SW480 (cell line): ENCODE measurements around the gene CREB5.

Source experiments
- DNase-seq: peaks from one replicate; pipeline ENCODE4 v3.0.0-alpha.2; 2016; ENCODE audit warnings: low spot score

The CREB5 gene

DNA sequence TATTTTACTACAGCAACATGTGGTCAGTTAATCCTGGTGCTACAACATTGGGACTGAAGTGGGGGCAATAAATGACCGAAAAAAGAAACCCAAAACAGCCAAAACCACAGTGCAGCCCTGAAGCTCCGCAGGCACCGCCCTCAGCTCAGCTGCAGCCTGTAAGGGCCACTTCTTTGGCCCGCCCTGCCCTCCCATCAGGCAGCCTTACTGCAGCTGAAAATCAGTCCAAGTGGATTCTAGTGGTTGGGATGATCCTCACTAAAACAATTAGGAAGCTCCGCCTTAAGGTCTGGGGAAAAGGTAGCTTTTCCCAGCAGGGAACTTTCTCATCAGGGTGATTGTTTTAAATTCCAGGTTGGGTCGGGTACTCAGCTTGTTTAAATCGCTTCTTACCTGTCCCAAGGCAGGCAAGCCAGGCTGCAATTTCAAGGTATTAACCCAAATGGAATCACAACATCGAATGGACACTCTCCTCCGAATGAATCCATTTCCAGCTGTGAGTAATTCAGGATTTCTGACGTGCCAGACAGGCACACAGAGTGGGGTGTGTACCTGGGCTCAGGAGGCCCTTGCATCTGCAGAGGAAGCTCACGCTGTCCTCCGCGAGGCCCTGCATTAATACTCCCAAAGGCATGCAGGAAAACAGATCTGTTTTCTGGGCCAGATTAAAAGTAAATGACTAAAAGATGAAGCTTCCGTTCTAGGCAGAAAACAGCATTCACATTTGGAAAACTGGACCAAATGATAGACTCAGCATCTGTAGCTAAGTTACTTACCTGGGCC lies 104.3 kb downstream of the CREB5 start:
- no peak for DNase-seq

DNA sequence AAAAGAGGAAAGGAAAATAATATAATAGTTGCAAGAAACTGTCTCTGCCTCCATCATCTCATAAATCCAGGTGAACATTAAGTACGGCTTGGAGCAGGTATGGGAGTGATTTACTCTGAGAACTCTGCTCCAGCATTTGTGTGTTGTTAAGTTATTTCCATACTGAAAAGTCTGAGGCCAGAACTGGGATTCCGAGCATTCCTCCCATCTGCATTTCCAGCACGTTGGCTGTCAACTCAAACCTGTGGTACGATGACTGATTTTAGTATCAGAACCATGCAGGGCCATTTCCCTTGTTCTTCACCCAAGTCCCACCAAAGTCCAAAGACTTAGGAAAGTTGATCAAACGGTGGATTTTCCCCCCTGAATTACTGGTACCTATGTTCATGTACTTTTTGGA lies 104.9 kb downstream of the CREB5 start:
- DNase-seq: no peak

DNA sequence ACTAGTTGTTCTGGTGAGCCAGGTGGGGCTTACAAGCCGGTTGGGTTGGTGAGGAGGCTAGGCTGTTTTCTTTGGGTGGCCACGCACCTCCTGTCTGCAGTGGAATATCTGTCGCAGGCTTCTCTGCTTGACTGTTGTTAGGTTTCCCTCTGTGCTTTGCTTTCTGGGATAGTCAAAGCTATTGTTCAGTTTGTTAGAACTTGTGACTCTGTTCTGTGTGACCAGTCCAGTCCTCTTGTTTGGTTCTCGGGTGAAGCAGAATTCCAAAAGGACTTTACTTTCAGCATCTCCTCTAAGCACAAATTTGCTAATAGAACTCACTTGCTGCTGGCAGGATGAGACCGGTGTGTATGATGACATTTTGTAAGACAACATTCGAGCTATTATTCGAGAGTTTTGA lies 105.3 kb downstream of the CREB5 start:
- DNase-seq: no peak

DNA sequence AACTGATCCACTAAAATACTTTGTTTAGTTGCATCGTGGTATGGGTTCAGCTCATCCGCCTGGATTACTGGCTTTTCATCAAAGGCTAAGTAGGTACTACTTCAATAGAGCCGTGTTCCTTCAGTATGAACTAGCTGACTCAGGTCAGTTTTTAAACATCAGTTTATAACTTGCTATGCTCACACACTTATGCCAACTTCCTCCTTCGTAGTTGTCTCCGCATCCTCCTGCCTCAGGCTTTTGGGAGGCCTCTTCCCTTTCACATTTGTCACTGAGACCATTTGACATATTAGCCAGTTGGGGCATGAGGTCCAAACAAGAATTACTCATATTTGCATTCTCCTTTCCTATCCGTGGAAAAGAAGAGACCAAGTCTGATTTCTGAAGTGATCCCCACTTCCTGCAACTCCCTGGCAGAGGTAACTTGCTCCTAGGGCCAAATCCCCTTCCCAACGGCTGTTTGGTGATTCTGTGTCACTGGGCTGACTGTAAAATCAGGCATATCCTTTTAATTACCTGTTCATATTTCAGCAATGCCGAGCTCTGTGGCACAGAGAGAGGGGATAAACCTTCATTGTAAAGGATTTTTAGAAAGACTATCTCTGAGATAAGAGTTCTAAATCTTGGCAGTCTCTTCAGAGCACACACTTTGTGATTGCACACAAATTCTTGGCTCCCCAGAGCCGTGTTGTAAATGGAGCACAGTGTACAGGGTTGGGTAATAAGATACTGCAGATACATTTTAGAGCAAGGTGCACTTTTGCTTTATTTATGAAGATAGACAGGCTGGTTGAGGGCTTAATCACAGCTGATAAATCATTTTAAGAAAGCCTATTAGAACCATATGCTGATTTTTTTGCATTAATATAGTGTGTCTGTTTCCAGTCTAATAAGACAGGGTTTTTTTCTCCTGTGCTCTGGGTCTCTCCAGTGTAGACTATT lies 108.0 kb downstream of the CREB5 start:
- no peak for DNase-seq

DNA sequence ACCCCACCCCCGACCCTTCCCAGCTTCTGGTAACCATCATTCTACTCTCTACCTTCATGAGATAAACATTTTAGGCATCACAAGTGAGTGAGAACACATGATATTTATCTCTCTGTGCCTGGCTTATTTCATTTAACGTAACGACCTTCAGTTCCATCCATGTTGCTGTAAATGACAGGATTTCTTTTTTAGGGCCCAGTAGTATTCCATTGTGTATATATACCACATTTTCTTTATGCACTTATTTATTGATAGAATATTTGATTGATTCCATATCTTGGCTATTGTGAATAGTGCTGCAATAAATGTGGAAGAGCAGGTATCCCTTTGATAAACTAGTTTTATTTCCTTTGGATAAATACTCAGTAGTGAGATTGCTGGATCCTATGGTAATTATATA lies 112.7 kb downstream of the CREB5 start:
- no peak for DNase-seq

DNA sequence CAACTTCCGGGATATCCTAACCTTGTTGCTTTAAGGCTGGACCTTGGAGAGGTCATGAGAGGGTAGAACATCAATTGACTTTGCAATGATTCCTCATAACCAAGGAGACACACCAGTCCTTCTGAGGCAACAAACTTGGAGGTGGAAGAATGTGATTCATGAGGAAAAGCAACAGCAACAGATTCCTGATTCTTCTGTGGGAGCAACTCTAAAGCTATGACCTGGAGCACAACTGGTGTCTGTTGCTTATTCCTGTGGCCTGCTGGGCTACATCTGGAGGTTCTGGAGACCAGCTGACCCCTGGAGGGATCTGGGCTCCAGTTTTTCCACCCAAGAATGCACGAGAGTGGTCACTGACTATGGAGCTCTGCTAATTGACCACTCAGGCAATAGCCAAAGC lies 116.6 kb downstream of the CREB5 start:
- DNase-seq: no peak

DNA sequence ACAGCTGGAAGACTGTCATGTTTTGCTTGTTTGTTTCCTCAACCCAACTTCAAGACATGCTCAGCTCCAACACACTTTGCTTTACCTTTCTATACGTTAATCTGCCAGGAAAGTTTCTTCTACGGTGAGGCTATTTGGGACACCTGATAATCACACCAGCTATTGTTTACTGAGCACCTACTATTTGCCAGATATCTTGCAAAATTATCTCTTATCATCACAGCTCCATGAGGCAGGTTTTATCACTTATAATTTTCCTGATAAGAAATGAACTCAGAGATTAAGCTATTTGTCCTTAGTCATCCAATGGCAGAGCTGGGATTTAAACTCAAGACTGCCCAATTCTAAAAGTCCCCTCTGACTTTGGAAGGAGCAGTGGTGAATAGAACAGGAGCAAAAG lies 117.4 kb downstream of the CREB5 start:
- DNase-seq: no peak

DNA sequence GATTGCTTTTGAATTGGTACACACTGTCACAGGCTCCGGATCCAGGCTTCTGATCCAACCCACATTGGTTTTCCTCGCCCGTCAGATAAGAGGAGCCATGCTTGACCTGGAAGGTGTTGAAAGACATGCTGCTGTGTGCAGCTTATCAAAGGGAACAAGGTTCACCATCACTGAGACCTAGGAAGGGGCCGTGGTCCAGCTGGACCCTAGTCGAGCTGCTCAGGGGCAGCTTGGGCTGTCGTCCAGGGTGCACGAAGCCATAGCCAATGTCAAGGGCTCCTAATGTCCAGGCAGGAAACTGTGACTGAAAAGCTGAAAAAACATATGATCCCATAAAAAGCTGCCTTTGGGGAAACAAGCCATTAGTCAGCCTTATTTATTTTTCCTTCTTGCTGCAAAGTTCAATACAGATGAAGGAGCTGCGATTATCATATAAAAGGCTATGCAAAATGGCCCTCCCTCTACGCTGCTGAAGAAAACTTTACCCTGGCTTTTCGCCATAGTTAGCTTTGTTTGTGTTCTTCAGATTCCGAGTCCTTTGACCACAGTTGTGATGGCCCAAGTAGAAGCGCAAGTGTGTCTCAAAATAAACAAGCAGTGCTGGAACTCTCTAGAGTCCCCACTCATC lies 118.0 kb downstream of the CREB5 start:
- no peak for DNase-seq

DNA sequence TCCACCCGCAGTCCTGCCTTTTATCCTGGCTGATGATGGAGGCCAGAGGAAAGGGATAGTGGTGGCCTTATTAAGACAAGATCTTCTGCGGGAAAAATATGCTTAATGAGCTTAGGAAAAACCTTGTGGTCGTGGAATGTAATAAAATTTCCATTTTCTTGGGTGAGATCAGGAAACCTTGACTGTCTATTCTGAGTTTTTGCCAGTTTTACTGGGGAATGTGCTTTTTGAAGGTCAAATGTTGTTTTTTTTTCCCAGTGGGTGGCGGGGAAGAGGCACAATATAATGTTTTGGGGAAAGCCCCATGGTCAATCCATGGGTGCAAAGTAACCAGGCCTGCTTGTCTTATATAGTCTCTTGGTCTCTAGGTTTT lies 118.5 kb downstream of the CREB5 start:
- DNase-seq: no peak

DNA sequence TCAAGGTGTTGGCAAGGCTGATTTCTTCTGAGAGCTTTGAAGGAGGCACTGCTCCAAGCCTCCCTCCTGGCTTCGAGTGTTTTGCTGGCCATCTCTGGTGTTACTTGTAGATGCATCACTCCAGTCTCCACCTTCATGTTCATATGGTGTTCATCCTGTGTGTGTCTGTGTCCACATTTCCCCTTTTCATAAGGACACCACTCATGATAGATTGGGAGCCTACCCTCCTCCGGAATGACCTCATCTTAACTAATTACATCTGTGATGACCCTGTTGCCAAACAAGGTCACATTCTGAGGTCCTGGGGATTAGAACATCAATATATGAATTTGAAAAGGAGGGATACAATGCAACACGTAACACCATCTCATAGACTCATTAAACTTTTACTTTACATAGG lies 119.0 kb downstream of the CREB5 start:
- no peak for DNase-seq

DNA sequence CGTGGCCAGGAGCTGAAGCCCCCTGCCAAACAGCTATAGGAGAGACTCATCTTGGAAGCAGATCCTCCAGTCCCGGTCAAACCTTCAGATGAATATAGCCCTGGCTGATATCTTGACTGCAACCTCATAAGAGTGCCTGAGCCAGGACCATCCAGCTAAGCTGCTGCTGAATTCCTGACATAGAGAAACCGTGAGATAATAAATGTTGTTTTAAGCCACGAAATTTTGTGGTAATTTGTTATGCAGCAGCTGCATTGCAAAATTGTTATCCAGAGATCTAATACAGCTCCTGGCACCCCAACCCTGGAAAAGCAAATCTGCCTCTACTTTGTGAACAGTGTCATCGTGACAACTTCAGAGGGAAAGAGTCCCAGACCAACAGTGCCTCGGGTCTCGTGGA lies 119.9 kb downstream of the CREB5 start:
- no peak for DNase-seq

DNA sequence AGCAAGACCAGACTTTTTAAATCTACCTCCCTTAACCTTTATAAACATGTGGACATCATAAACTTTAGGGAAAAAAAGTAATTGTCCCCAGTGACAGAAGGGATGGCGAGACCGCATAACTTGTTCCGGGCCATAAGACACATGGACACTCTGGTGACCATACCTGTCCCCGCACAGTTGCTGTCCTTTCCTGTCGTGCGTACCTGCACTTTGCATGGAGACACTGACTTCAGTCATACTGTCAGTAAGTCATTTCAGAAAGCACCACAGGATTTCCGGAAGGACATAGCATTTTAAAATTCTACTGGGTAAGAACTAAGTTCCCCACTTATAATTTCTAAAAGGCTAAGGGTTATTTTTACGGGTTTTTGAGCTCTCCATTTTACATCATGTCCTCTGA lies 120.9 kb downstream of the CREB5 start:
- DNase-seq: no peak

DNA sequence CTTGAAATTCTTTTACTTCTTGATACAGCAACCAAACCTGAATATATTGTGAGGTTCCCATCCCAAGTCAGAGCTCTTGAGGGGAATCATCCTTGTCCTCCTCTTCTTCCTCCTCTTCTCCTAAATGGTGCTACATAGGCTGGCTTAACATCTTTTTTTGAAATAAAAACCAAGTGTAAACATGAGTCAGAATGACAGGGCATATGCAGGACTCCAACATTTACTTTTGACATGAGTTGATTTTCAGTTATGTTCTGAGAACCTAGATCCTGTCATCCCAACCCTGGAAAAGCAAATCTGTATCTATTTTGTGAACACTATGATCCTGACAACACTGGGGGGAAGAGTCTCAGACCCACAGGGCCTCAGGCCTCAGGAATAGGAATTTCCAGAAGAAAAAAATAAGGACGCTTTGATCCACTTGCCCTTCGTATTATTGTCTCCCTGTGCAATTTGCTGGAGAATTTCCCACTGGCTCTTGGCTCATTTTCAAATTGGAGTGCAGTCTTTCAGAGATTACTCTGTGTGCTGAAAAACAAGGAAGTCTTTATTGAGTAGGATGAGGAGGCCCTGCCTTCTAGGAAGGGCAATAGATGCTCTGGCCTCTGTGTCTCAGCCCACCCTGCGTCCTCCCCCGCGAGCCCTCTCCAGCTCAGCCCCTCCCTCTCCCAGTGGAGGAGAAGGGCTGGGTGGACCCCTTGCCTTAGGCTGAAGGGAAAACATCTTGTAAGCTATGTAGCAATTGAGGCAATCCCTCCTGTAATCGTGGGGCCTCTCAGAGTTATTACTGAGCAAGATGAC lies 121.6 kb downstream of the CREB5 start:
- no peak for DNase-seq

DNA sequence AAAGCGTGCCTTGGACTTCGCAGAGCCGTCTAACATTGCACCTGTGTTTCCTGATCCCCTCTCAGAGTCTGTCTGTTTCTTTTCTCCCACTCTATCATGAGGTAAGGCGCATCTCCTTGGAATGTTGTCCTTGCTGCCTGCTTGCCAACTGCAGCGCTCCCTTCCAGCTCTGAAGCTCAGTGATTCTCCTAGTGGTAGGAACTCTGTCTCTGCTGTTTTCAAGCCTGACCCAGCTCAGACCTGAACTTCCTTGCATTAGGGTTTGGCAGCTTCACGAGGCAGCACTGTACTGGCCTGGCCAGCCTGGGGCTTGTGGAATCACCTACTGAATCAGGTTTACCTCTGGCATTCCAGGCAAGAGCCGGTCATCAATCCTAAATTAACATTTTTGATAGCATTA lies 123.9 kb downstream of the CREB5 start:
- peak; percentile 18 for DNase-seq

DNA sequence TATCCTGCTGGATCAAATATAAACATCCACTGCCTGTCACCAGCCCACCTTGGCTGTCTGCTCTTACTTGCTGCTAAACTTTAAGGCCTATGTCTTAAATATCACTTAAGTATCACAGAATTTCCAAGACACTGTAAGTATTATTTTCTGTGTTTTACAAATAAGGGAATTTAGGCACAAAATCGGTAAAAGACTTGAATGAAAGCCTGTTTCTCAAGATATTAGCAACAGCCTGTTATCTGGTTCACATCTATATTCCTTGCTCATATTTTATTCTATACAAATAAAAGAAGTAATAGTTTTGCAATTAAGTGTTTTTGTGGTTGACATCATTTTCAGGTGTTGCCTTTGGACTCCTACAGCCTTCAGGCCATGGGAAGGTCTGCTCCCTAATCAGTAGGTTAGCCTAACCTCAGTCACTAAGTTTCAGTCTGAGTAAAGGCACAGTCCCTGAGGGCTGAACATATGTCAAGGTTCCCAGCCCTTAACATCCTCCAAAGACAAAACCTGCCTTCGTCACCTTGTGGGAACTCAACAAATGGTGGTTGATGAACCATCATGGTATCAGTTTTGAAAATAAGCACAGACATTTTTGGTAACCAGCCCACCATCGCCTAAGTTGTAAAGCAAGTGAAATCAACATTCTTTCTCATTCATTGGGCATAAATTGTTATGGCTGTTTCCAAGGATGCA lies 127.1 kb downstream of the CREB5 start:
- DNase-seq: no peak

DNA sequence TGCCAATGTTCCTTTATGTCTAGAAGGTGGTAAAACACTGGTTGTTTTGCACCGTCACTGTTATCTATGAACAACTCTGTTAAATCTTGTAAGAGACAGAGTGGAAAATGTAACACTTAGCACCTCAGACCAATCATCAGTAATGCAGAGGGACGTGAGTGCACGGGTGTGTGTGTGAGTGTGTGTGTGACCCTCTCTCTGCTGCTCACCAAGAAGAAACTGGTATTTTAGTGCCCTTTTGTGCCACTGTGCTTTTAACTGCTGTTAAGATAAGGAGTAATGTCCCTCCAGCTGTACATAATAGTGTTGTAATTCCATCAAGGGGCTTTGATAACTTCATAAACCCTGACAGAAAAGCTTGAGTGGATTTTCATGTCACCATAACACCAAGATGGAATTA lies 130.1 kb downstream of the CREB5 start:
- no peak for DNase-seq

DNA sequence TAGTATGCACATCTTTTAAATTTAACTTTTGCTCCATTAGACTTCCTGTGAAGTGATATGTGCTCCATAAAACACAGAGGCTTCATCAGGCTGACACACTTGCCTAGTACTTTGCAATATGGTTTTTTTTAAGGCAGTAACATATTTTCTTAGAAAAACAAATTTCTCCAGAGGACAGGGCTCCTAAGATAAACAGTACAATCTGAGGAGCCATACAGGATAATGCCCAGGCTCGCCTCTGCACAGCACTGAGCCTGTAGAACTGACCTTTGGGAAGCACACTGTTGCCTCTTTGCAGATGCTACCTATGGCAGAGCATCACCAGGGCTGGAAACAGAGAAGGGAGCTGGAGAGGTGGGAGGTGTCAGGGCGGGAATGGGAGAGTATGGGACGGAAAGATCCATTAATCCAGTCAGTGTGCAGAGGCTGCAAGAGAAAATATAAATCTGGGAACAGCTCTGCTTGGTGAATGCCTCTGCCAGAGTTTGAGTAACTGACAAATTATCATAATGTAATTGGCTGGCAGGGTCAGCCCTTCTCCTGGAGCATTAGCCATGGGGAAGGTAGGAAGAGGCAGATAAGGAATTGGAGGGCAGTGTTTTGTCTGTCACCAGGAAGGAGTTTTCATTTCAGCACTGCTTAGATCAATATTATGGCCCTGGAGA lies 132.3 kb downstream of the CREB5 start:
- no peak for DNase-seq

DNA sequence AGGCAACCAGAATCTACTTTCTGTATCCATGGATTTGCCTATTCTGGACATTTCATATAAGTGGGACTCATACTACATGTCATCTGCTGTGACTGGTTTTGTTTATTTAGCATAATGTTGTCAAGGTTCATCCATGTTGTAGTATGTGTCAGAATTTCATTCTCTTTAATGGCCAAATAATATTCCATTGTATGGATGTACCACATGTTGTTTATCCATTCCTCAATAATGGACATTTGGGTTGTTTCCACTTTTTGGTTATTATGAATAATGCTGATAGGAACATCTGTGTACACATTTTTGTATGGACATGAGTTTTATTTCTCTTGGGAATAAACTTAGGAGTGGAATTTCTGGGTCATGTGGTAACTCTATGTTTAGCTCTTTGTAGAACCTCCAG lies 133.7 kb downstream of the CREB5 start:
- DNase-seq: no peak

DNA sequence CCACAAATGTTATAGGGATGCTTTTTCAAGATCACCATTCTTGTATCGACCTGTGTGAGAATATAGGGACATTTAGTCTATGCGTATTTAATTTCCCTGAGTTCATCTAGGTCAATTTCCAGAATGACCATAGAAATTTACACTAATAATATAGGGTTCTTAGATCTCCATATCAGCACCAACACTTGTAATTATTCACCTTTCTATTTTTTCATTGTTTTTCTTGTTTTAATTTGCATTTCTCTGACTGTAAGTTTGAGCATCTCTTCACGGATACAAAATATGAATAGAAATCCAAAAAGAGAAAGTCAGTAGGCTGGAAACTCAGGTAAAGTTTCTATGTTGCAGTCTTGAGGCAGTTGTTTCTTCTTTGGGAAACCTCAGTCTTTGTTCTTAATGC lies 134.8 kb downstream of the CREB5 start:
- no peak for DNase-seq

DNA sequence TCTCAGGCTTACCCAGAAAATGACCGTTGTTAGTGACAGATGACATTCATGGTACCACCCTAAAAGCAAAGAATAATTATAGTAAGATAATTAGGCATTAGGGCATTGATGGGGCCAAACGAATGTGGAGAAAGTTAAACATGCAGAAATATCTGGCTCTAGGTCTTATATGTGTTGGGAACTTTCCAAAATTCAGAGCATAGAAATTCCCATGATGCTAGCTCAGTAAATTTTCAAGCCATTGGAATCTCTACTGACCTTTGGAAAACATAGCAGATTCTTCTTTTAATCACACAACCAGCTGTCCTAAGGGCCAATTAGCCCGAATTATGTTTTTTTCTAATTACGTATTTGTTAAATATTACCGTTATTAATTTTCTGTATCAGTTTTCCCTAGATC lies 136.1 kb downstream of the CREB5 start:
- DNase-seq: no peak

DNA sequence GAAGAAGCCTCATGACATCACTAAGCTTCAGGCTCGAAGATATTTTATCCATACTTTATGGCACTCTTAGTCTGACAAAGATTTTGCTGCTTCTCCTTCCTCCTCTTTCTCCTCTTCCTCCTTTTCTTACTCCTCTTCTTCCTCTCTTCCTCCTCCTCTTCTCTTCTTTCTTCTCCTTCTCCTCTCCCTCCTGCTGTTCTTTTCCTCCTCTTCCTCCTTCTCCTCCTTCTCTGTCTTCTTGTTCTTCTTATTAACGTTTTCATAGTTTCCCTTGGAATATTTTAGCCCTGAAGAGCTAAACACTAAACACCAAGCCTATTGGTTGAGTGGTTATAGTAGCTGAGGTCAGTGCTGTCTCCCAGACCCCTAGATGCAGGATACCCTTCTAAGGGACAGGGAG lies 137.7 kb downstream of the CREB5 start:
- no peak for DNase-seq
